Thyroid gland (tissue), 4 donors: ENCODE measurements around the gene LANCL3.

Experiments
- CTCF ChIP-seq, 6 experiments: fragments of 200-600 bp in 3 of 6; fragments of 450-650 bp in 3 of 6; sonication (generic) in 3 of 6; IDR thresholded peaks; one replicate each; pipeline ENCODE4 v1.5.1; 2016 to 2019; ENCODE audit warnings: antibody characterized with exemption in 6 of 6, mild to moderate bottlenecking in 2 of 6, inconsistent platforms in 1 of 6, moderate library complexity in 1 of 6
- POLR2A ChIP-seq, 2 donors: fragments of 450-650 bp; IDR thresholded peaks; one replicate each; pipeline ENCODE4 v1.6.1; 2017; ENCODE audit warnings: antibody characterized with exemption in 2 of 2, mild to moderate bottlenecking in 2 of 2, moderate library complexity in 1 of 2

- TF ChIP-seq CTCF (IDR thresholded peaks at IDR 0.05) (no peak), POLR2A (IDR thresholded peaks at IDR 0.05) (no peak)
Measured at GRCh38 chrX:37716602-37717001, 145.1 kb downstream of the LANCL3 start.
